HEK293 (cell line): ENCODE measurements around the gene CLEC16A.

Source experiments
- ATF2 ChIP-seq: fragments of 450-650 bp; formaldehyde crosslinking; IDR thresholded peaks from 2 replicates; pipeline ENCODE4 v1.5.1; 2016; ENCODE audit warnings: missing biosample characterization, missing genetic modification characterization, low read depth
- BCL11A ChIP-seq: fragments of 450-650 bp; formaldehyde crosslinking; IDR thresholded peaks from 2 replicates; pipeline ENCODE4 v1.5.1; 2016; ENCODE audit warnings: low read depth, missing biosample characterization, missing genetic modification characterization
- CTCF ChIP-seq: fragments of 450-650 bp; formaldehyde crosslinking; IDR thresholded peaks from 2 replicates; pipeline ENCODE4 v1.5.1; 2016; ENCODE audit warnings: missing biosample characterization, missing genetic modification characterization
- OVOL3 ChIP-seq: fragments of 450-650 bp; formaldehyde crosslinking; IDR thresholded peaks from 2 replicates; pipeline ENCODE4 v1.5.1; 2016; ENCODE audit warnings: missing biosample characterization, missing genetic modification characterization
- PRDM1 ChIP-seq: fragments of 450-650 bp; formaldehyde crosslinking; IDR thresholded peaks from 2 replicates; pipeline ENCODE4; 2016; ENCODE audit warnings: missing biosample characterization, missing genetic modification characterization
- PRDM4 ChIP-seq: fragments of 450-650 bp; formaldehyde crosslinking; IDR thresholded peaks from 2 replicates; pipeline ENCODE4 v1.5.1; 2017; ENCODE audit warnings: missing biosample characterization, missing genetic modification characterization
- SALL2 ChIP-seq: fragments of 450-650 bp; formaldehyde crosslinking; IDR thresholded peaks from 2 replicates; pipeline ENCODE4 v1.5.0; 2017; ENCODE audit warnings: missing biosample characterization, mild to moderate bottlenecking, missing genetic modification characterization, borderline replicate concordance
- ZBTB26 ChIP-seq: fragments of 450-650 bp; formaldehyde crosslinking; optimal IDR thresholded peaks from 2 replicates; pipeline ENCODE3; 2016; ENCODE audit warnings: missing biosample characterization, mild to moderate bottlenecking, missing genetic modification characterization
- ZIC2 ChIP-seq: fragments of 450-650 bp; formaldehyde crosslinking; IDR thresholded peaks from 2 replicates; pipeline ENCODE4 v1.5.1; 2016; ENCODE audit warnings: missing biosample characterization, missing genetic modification characterization
- ZNF24 ChIP-seq: fragments of 450-650 bp; formaldehyde crosslinking; IDR thresholded peaks from 2 replicates; pipeline ENCODE4 v1.5.1; 2016; ENCODE audit warnings: missing biosample characterization, missing genetic modification characterization
- ZNF785 ChIP-seq: fragments of 450-650 bp; formaldehyde crosslinking; IDR thresholded peaks from 2 replicates; pipeline ENCODE4 v1.5.1; 2016; ENCODE audit warnings: missing biosample characterization, missing genetic modification characterization
- ZNF843 ChIP-seq: fragments of 450-650 bp; formaldehyde crosslinking; IDR thresholded peaks from 2 replicates; pipeline ENCODE4 v1.5.1; 2016; ENCODE audit warnings: missing biosample characterization, missing genetic modification characterization

- no peak for TF ChIP-seq ZNF24 (tag by site-specific recombination)
- no peak for TF ChIP-seq ZBTB26 (tag by site-specific recombination)
- TF ChIP-seq BCL11A (tag by site-specific recombination): no peak
- TF ChIP-seq PRDM1 (tag by site-specific recombination): no peak
- no peak for TF ChIP-seq OVOL3 (tag by site-specific recombination)
- no peak for TF ChIP-seq ZNF843
- TF ChIP-seq PRDM4 (tag by site-specific recombination): no peak
- no peak for TF ChIP-seq CTCF (tag by site-specific recombination)
- no peak for TF ChIP-seq ZNF785 (tag by site-specific recombination)
- no peak for TF ChIP-seq SALL2 (tag by site-specific recombination)
- no peak for TF ChIP-seq ZIC2 (tag by site-specific recombination)
- no peak for TF ChIP-seq ATF2
Measured at GRCh38 chr16:10920726-10921427, 23.5 kb upstream of the CLEC16A start.
